Hematopoietic multipotent progenitor cell treated with erythropoietin and hydrocortisone succinate and interleukin-3 and kit ligand, for 17 days (in vitro differentiated cells): ENCODE measurements around the gene B4GALT5.
"Not testable (repeated sequence)": the region's sequence is repeated elsewhere in the genome, so short reads cannot be mapped to it uniquely, and the experiment has no call there.

ENCODE experiments used
- DNase-seq: peaks from one replicate; pipeline ENCODE4 v3.0.0-alpha.2; 2015; ENCODE audit warnings: low spot score

The B4GALT5 gene

DNA sequence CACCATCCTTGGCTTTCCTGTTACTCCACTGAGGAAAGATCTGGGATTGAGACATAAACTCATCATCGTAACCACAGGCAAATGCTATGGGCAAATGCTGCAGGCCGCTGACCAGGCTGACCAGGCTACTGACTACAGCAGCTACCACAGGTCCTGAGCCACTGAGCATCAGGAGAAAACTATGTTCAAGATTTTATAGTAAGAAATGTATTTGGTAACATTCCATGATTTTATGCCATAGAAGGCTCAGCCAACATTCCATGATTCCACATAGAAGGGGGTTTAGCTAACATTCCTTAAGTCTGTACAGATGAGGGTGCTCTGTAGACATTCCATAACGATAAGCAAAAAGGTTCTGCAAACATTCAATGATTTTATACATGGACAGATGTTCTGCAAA is 16.1 kb upstream of the B4GALT5 start:
- no peak for DNase-seq

DNA sequence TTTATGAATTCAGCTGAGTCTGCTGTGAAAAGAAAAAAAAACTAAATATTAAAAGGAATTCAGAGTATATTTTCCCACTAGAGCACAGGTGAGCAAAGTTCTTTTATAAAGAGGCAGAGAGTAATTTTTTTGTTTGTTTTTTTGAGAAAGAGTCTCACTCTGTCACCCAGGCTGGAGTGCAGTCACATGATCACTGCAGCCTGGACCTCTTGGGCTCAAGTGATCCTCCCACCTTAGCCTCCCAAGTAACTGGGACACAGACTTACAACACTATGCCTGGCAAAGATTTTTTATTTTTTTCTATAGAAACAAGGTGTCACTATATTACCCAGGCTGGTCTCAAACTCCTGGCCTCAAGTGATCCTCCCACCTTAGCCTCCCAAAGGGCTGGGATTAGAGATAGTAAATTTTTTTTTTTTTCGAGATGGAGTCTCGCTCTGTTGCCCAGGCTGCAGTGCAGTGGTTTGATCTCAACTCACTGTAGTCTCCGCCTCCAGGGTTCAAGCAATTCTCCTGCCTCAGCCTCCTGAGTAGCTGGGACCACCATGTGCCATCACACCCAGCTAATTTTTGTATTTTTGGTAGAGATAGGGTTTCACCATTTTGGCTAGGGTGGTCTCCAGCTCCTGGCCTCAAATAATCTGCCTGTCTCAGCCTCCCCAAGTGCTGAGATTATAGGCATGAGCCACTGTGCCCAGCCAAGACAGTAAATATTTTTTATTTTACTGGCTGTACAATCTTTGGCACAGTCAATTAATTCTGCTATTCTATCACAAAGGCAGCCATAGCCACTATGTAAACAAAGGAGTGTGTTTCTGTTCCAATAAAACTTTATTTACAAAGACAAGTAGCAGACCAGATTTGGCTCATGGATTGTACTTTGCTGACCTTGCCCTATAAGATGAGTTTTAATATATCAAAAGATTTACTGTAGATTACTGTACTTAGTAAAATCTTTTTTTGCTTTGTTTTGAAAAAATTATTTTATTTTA is 14.5 kb upstream of the B4GALT5 start:
- DNase-seq: no peak

GRCh38 chr20:49727478-49727877 is 13.8 kb upstream of the B4GALT5 start:
- DNase-seq: no peak

- DNase-seq: no peak
These were observed 12.0 kb upstream of the B4GALT5 start for GRCh38 chr20:49725694-49726093.

GRCh38 chr20:49725224-49725606 is 11.5 kb upstream of the B4GALT5 start:
- not testable (repeated sequence) for DNase-seq

GRCh38 chr20:49724408-49725223 is 10.9 kb upstream of the B4GALT5 start:
- no peak for DNase-seq

DNA sequence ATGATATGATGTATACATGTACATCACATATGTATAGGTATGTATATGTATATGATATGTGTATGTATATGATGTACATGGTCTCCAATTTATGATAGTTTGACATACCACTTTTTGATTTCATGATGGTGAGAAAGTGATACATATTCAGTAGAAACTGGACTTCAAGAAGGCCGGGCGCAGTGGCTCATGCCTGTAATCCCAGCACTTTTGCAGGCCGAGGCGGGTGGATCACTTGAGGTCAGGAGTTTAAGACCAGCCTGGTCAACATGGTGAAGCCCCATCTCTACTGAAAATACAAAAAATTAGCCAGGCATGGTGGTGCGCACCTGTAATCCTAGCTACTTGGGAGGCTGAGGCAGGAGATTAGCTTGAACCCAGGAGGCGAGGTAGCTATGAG is 10.1 kb upstream of the B4GALT5 start:
- DNase-seq: not testable (repeated sequence)

DNA sequence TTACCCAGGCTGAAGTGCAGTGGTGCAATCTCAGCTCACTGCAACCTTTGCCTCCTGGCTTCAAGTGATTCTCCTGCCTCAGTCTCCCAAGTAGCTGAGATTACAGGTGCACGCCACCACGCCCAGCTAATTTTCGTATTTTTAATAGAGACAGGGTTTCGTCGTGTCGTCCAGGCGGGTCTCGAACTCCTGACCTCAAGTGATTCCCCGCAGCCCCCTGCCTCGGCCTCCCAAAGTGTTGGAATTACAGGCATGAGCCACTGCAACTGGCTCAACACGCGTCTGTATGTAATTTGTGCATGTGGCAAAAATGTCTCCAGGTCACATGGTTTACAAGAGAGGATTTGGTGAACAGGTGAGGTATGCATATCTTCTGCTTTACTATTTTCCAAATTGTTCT is 7.6 kb upstream of the B4GALT5 start:
- not testable (repeated sequence) for DNase-seq

DNA sequence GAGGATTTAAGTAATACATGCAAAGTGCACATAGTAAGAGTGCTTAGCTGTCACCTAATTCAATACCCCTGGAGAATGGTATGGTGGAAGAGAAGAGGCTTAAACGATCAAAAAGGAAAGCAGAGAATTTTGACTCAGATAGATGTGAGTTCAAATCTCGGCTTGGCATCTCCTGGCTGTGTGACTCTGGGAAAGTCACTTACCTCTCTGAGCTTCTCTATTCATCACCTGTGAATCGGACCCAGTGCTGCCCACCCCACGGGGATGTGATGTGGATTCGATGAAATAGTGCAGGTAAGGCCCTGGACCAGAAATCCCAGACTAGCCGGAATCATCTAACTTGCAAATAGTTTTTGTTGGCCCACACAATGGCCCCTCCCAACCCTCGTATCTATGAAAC is 1.8 kb upstream of the B4GALT5 start:
- no peak for DNase-seq

- DNase-seq: peak; percentile 60
These were observed 504 bp downstream of the B4GALT5 start for GRCh38 chr20:49712996-49713752.

- no peak for DNase-seq
These were observed 1.1 kb downstream of the B4GALT5 start for GRCh38 chr20:49712646-49712995.

DNA sequence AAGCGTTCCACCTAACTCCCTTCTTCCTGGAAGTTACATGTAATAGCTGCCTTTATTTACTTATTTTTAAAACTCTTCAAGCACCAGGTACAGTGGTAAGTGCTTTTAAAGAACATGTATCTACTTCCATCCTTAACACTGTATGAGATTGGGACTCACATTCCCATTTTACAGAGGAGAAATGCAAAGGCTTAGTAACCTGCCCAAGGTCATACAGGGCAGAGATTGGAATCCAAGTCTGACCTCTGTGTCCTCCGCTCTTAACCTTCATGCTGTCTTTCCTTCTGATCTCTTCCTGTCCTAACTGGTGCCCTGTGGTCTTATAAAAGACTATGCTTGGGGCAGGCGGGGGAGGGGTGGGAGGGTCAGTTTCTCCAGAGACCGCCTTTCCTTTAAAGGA is 1.6 kb downstream of the B4GALT5 start:
- DNase-seq: peak; percentile 49

DNA sequence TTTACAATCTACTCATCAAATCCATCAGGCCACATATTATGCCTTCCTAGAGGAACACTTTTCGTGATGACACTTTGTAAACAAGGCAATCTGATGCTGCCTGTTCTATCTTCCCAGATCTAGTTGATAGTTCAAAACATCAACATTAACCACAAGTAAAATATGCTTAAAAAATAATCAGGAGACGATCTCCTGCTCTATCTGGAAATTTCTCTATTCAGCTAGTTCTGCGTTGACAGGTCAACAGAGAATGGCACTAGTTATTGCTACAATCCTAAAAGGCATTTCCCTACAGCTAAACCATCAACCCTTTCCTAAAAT is 2.1 kb downstream of the B4GALT5 start:
- no peak for DNase-seq

- peak; percentile 55 for DNase-seq
These were observed 2.6 kb downstream of the B4GALT5 start for GRCh38 chr20:49710971-49711666.

DNA sequence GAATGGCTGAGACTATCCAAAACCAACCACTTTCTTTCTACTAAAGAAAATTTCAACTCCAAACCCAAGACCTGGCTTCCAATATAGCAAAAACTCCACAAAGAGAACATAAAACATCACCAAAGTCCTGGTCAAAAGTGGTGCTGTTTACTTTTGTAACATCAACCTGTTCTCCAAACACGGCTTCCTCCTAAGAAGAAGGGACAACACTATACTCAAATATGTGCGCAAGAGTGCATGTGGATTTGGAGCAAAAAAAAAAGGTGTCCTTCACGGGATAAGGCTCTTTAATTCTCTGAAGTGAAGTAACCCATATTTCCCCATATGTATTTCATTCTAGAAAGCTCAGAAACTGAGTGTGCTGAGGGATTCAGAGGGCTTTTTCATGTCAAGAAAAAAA is 6.6 kb downstream of the B4GALT5 start:
- DNase-seq: peak; percentile 41

DNA sequence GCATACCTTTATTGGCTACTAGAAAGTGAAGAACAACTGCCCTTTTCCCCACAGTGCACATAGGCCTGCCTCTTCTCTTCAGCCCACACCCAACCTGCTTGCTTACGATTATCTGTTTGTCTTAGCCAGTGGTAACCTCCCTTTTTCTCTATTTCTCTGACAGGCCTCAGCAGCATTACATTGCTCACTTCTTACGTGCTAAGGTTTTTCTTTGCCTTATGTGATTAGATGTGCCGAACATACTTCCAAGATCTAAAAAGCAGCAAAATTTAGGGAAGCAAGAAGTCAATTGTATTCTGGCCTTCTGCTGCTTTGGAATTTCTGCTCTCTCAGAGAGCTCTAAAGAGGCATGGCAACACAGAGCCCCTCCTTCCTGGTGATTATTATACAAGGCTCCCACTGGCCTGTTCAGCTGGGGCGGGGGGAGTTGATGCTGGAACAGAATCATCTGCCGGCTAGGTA is 7.0 kb downstream of the B4GALT5 start:
- peak; percentile 81 for DNase-seq

DNA sequence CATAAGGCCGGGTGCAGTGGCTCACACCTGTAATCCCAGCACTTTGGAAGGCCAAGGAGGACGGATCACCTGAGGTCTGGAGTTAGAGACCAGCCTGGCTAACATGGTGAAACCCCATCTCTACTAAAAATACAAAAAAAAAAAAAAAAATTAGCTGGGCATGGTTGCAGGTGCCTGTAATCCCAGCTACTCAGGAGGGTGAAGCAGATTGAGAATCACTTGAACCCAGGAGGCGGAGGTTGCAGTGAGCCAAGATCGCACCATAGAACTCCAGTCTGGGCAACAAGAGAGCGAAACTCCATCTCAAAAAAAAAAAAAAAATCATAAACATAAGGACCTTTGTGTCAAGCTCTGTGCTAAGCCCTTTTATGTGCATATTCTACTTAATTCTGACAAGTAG is 7.8 kb downstream of the B4GALT5 start:
- not testable (repeated sequence) for DNase-seq

GRCh38 chr20:49705358-49705757 is 8.3 kb downstream of the B4GALT5 start:
- DNase-seq: peak; percentile 43

GRCh38 chr20:49704932-49705336 is 8.7 kb downstream of the B4GALT5 start:
- DNase-seq: peak; percentile 8

DNA sequence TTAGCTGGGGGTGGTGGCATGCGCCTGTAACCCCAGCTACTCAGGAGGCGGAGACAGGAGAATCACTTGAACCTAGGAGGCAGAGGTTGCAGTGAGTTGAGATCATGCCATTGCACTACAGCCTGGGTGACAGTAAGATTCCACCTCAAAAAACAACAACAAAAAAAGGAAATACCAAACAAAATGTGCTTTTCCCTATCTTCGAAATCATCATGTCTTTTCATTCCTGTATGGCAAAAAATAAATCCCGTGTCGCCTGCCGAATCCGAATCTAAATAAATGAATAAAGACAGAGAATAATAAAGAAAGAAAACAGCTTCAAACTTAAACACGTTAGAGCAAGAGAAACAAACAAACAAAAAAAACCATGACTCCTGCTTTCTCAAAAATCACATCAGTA is 11.8 kb downstream of the B4GALT5 start:
- no peak for DNase-seq

DNA sequence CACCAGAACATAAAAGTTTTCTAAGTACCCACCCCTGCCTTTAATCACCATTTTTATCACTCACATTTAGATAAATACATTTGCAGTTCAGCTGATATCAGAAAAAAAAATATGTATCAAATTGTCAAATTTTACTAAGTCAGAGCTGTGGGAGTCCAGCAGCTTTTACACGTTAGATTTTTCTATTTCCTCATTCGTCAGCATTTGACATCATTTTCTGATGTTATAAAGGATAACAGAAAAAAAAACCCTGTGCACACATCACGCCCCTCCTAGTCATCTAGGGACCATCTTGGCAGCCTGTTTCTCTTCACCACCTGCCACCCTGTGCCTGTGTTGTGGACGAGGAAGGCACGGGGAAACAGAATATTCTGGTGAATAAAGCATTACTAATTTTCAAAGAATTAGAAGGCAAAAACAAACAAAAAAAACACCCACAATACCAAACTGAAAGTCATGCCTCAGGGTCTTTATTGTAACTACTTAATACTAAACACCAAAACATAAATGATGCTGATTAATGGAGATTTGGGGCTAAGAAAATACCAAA is 12.4 kb downstream of the B4GALT5 start:
- peak; percentile 76 for DNase-seq
